ENCODE measurements around the gene ACSL6.

The ACSL6 gene

DNA sequence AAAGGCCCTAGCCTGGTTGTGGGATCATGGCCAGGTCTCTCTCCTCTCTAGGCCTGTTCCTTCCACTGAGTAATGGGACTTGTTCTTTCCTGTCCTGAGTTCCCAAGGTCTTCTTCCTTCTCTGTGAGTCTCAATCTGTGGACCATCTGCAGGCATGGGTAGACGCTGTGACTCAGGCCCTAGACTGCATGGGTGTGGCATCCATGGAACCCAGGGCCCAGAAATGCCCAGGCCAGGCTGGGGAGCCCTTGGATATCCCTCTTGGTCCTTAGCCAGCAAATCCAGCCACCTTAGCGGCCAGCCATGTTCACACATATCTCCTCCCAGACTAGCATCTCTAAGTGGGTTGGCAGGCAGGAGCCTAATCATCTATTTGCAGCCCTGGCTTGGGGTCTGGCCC is 2.3 kb upstream of the ACSL6 start:
- no peak for TF ChIP-seq CTCF (IDR thresholded peaks at IDR 0.05; ENCODE audit: extremely low read depth, missing control alignments)

DNA sequence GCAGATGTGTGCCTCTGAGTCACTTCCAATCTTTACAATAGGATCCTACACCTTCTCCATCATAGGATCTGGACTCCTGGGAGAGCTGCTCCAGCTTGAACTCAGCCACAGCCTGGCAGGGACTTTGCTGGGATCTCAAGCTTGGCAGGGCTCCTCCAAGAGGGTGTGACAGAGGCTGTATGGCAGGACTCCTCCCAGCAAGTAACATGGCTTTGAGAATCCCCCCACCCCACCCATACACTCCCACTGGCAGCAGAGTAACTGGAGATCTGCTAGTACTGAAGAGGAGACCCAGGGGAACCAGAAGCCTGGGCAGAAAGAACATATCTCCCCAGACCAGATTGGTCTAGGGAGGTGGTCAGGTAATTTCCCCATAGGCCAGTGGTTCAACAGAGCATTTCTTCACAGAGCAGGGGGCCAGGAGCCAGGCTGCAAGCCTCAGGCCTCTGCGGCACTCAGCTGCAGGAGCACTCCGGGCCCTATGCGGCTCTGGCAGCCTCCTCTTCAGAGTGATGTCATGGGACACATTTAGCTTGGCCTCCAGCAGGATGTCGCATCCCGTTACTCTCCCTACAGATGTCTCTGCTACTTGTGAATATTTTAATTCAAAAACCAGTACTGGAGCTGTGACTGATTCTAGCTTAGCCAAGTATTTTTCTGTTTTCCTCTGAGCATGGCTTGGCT is 1.7 kb upstream of the ACSL6 start:
- no peak for TF ChIP-seq CTCF (IDR thresholded peaks at IDR 0.05; ENCODE audit: extremely low read depth, missing control alignments)
- DNase-seq (ENCODE audit: low spot score): no peak

More for the DNA sequence above, 2.3 kb upstream of the ACSL6 start:
- DNase-seq (ENCODE audit: low spot score): no peak

- peak; percentile 41 for DNase-seq (ENCODE audit: low spot score)
- no peak for TF ChIP-seq CTCF (IDR thresholded peaks at IDR 0.05; ENCODE audit: extremely low read depth, missing control alignments)
Observed at GRCh38 chr5:132012371-132013005, 1.0 kb upstream of the ACSL6 start.

DNA sequence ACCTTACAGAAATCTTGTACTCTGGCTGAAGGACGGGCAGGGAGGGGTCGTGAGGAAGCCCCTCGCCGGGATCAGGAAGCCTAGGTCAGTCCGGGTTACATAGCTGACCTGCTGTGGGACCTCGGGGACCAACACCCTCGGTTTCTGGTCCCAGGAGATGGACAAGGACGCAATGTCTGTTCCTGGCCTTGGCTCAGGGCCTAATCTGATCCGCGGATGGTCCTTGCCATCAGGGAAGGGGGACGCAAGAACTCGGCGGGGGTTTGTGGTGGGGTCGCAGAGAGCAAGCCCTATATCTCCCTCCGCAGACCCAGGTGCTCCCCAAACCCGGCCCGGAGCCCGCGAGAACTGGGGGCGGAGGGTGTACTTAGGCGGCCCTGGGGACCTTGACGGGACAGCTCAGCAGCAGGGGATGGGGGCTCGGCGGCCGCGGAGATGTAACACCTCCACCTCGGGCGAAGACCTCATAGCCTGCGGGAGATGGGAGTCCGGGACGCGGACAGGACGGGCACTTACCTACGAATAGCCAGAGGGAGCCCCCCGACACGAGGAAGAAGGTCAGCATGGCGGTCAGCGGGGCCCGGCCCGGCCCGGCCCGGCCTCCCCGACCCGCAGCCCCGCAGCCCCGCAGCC is 353 bp downstream of the ACSL6 start:
- peak; percentile 34 for DNase-seq (ENCODE audit: low spot score)
- no peak for TF ChIP-seq CTCF (IDR thresholded peaks at IDR 0.05; ENCODE audit: extremely low read depth, missing control alignments)

- no peak for DNase-seq (ENCODE audit: low spot score)
- TF ChIP-seq CTCF (IDR thresholded peaks at IDR 0.05; ENCODE audit: extremely low read depth, missing control alignments): no peak
Observed at GRCh38 chr5:132010645-132010988, 841 bp downstream of the ACSL6 start.

GRCh38 chr5:132009706-132010405 is 1.6 kb downstream of the ACSL6 start:
- no peak for TF ChIP-seq CTCF (IDR thresholded peaks at IDR 0.05; ENCODE audit: extremely low read depth, missing control alignments)

More at GRCh38 chr5:132009706-132010405, 1.6 kb downstream of the ACSL6 start:
- no peak for DNase-seq (ENCODE audit: low spot score)

Data from GM20000 (cell line).